HG02763 (cell line): ENCODE measurements around the gene PARP3.
A peak's percentile ranks its signal among the peaks of the same experiment; 100 is the strongest.

Experiments used
- ATAC-seq: cut with Tn5 transposase; IDR thresholded peaks from one replicate; pipeline ENCODE4 v1.9.1; 2021; ENCODE audit warnings: mild to moderate bottlenecking, moderate library complexity; ENCODE audit not compliant: unreplicated experiment

Gene PARP3

GRCh38 chr3:51966016-51966415 lies 23.9 kb downstream of the PARP3 start:
- ATAC-seq: no peak

DNA sequence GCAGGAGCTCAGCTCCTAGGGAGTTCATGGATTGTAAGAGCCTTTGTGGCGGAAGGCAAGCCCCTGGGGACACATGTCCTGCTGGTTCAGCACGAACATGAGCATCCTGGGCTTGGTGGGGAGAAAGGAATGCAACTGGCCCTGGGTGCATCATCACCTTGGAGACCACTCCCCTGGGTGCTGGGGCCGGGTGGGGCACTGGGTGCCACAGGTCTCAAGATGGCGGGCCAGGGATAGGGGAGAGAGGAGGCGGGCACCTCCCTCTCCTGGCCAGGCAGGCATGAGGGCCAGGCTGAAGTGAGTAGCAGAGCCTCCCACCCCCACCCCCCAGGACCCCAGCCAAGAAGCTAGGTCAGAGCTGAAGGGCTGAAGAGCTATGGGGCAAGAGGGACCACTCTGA lies 24.3 kb downstream of the PARP3 start:
- no peak for ATAC-seq

- ATAC-seq: no peak
Observed at GRCh38 chr3:51966922-51967383, 24.8 kb downstream of the PARP3 start.

DNA sequence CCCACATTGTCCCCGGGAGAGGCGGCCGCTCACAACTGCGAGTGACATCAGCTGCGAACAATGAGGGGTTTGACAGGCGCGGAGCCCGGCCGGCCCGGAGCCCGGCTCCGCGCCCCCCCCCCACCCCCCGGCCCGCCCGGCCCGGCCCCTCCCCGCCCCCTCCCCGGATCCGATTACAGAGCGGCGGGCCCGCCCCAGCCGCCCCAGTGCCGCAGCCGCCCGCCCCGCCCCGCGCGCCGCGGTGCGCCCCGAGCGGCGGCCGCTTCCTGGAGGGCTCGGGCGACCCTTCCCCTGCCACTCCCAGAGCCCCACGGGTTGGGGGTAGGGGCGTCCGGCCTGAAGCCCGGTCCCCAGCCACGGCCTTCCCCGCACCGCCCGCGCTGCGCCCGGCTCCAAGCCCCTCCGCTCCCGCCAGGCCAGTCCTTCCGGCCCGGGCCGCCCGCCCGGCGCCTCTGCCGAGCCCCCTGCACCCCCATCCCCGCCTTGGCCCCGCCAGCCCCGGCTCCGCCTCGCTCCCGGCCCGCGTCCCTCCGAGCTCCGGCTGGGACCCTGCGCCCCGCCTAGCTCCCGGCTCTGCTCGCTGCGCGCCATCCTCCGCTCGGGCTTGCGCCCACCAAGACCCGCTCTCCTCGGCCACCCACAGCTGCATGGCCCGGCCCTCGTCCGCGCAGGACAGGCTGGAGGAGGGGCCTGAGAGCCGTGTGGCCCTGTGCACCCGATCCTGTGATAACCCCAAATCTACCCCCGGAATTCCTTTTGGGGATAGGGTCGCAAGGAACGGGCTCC lies 25.4 kb downstream of the PARP3 start, which contains the start of gene PCBP4:
PCBP4 (minus strand) TSS at position 71 of the 786 bp plus-strand sequence. CDS start 6,214 bp downstream, outside the sequence.
- peak; percentile 36 for ATAC-seq

DNA sequence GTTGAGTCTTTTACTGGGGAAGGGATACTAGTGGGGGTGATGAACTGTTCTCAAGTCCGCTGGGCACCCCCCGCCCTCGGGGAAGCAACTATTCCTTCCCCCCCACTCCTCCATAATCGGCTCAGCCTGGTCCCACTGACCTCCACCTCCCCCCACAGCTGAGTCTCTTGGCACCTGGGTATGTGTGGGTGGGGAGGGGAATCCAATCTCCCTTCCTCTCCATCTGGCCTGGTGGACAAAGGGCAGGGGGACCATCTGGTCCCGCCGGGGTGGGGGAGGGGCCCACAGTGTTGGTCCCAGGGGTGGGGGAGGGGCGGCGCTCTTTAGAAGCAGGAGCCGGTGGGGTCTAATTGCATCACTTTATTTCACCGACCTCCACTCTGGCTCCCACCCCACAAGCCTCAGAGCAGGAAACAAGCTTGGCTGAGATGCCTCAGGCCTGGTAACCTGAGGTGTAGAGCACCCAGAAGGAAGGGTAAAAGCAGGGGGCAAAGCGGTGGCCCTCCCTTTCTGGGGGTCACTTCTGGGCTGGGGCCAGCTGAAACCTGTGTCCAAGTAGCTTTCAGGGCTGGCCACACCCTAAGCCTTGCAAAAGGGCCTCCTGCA lies 26.1 kb downstream of the PARP3 start:
- ATAC-seq: no peak

- no peak for ATAC-seq
Observed at GRCh38 chr3:51968883-51969678, 26.9 kb downstream of the PARP3 start.

DNA sequence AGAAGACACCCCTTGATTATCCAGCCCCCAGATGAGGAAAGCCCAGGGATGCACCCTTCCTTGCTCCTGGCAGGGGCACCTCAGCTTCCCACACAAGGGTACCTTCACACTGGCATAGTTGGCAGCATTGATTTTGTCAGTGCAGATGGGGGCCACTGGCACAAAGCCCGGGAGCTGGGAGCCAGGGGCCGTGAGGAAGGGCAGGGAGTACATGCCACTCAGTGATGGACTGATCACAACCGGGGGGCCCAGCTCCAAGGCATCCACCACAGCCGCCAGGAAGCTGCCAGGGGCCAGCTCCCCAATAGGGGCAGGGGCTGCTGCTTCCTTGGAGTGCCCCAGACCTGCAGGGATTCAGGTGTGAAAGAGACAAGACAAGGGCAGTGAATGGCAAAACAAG lies 27.7 kb downstream of the PARP3 start:
- no peak for ATAC-seq

DNA sequence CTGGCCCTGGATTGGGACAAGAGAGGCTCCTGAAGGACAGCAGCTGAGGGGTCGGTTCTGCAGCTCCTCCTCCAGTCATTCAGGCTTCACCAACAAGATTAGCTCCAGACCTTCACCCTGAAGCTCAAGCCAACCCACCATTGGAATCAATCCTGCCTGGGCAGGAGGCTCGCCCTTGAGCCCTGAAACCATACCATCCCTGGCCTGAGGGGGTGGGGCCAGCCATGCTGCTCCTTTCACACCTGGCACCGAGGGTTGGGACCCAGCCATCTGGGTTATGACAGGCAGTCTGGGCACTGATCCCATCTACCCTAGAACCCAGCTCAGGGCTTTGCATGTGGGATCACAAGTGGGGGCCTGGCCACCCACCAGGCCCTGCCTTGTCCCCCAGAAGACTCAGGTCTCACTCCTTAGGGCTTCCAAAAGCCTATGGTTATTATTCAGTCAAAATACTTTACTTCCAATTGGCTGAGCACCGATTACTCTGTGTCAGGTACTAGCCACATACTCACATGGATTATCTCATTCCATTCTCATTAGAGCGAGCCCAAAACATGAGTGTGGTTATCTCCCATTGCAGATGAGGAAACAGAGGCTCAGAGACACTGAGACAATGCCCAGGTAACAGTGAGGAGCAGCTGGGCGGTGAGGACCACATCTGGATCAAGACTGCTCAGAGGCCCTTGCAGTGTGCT lies 28.6 kb downstream of the PARP3 start:
- no peak for ATAC-seq

- no peak for ATAC-seq
Observed at GRCh38 chr3:51971350-51971749, 29.2 kb downstream of the PARP3 start.

- no peak for ATAC-seq
Observed at GRCh38 chr3:51974277-51974962, 32.3 kb downstream of the PARP3 start.

- peak; percentile 57 for ATAC-seq
Observed at GRCh38 chr3:51974963-51975851, 33.0 kb downstream of the PARP3 start, which contains the start of gene ABHD14A. ABHD14A (plus strand) TSS chr3:51975064; CDS start chr3:51975136, 72 bp downstream.

DNA sequence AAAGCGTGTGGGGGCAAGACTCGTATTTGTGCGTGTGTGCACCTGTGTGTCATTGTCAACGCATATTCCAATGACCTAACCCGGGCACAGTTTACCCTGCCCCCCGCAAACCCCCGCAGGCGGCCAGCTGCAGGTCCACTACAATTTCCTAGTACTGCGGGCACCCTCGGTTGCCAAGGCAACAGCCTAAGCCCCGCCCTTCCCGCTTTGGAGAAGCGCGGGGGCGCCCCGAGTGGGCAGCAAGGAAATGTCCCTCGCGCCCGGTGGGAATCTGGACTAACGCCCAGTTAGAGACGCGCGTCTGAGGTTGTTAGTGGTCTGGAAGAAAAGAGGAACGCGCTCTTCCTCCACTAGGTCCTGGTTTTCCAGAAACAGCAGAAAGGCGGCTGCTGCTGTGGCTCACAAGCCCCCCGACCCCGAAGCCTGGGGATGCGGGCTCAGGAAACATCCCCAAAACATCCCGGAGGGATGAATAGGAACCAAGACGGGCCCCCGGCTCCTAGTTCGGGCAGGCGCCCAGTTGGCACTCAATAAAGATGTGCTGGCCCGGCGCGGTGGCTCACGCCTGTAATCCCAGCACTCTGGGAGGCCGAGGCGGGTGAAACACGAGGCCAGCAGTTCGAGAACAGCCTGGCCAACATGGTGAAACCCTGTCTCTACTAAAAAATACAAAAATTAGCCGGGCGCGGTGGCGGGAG lies 33.8 kb downstream of the PARP3 start:
- no peak for ATAC-seq

DNA sequence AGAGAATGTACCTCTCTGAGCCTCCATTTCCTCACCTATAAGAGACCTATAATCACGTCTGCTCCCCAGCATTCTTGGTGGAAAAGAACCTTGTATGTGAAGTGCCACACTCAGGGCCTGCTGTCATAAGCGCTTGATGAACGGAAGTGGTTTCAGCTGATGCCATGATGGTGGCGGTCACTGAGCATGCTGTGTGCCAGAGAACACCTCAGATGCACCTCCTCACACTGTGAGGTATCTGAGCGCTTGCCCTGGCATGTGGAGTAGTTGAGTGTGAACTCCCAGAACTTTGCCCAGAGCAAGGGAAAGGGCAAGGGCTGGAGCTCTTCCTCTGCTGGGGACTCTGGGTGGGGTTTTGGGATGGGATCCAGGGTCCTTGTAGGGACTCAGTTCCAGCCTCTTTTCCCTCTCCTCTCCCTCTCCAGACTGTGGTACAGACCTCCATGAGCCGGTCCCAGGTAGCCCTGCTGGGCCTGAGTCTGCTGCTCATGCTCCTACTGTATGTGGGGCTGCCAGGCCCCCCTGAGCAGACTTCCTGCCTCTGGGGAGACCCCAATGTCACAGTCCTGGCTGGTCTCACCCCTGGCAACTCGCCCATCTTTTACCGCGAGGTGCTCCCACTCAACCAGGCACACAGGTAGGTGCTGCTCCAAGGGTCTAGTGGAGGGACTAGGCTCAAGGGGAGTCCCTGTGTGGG lies 35.4 kb downstream of the PARP3 start:
- ATAC-seq: no peak

DNA sequence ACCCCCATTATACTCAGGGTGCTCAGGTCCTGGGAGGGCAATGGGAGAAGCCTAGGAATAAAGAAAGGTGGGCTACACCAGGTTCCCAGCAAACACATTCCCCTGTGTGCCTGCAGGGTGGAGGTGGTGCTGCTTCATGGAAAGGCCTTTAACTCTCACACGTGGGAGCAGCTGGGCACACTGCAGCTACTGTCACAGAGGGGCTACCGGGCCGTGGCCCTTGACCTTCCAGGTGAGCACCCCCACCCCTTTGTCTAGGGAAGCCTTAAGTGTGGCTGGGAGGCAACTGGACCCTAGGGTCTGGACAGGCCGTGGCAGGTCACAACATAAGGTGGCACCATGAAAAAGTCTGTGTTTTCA lies 36.0 kb downstream of the PARP3 start:
- no peak for ATAC-seq

DNA sequence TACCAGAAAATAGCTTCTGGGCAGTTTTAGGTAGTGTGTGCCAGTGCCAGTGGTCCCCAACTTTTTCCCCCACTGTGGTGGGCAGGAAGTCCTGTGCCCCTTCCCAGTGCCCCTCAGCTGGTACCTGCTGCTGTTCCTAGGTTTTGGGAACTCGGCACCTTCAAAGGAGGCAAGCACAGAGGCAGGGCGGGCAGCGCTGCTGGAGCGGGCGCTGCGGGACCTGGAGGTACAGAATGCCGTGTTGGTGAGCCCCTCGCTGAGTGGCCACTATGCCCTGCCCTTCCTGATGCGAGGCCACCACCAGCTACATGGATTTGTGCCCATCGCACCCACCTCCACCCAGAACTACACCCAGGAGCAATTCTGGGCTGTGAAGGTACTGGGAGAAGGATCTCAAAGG lies 38.1 kb downstream of the PARP3 start:
- no peak for ATAC-seq

DNA sequence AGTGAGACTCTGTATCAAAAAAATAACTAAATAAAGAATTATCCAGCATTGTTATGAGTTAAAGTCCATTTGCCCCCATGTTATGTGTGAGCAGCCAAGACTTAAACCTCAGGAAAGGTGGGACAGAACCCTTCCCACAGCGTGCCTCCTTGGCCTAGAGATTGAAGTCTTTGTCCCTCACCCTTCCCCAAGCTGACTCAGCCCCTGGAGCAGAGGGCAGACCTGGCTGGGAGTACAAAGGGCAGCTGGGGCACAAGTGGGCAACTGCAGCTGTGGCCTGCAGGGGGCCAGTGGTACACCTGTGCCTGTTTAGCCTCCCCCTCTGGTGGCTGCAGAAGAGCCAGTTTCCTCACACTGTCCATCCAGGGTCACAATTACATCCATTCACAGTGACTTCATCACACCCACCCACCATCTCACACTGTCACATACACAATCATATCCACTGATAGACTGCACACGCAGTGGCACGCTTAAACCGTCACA lies 40.2 kb downstream of the PARP3 start:
- peak; percentile 35 for ATAC-seq

DNA sequence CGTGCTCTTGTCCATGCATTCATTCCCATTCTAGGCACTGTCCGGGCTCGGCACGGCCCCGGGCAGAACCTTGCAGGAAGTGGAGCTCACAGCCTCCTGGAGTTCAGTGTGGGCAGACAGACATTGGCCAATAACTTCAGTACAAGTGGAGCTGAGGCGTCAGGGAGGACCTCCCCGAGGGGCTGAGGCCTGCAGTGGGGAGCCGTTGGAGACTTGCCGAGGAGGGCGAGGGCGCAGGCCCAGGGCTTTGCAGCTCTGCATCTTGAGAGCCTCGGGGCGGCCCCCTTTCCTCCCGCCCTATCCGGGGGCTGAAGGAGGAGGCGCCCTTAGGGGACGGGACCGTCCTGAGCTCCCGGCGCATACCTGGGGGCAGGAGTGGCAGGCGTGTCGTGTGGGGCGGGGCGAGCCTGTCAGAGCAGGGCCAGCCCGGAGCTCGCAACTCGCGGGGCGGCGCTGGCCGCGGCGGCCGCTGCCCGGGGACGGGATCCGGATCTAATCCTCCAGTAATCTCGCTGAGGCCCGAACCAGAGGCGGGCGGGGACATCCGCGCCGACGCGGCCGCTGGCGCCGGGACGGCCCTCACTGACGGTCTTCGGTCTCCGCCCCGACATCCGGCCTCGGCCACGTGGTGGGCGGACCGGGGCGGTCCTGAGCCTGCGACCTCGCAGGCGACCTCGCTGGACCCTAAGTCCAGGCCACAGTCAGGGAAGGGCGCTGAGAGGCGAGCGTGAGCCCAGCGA lies 40.8 kb downstream of the PARP3 start, which contains the start of gene ACY1:
ACY1 (plus strand) TSS at position 698 of the 740 bp plus-strand sequence. CDS start 530 bp downstream, outside the sequence.
- ATAC-seq: peak; percentile 61
